HepG2 (cell line): ENCODE results near the gene KIAA1328. TPM values are rescaled to one million over a fixed set of nuclear protein-coding genes. Genes with fewer than 3 reads are reported as not detected.

Experiments
- ATAC-seq: fragments of 200-7000 bp; cut with Tn5 transposase; 3 replicates; pipeline ENCODE4 v1.9.1; 2020; ENCODE audit warnings: mild to moderate bottlenecking, moderate library complexity
- BruUV-seq: library from RNA; stranded (reverse); fragments of 400-500 nt; replicated peaks from 2 replicates; lab custom pipeline; 2021; lab: Mats Ljungman, UMichigan
- CTCF ChIA-PET: fragments of 300-600 bp; formaldehyde crosslinking; extraction: SDS; loops from one replicate; lab custom pipeline; 2021; ENCODE audit warnings: low total read pairs, inconsistent platforms, low intra/inter-chr PET ratio; lab: Yijun Ruan, JAX
- POLR2A ChIA-PET: fragments of 350-600 bp; sonication (Branson Sonifier 250); formaldehyde crosslinking; loops from one replicate; lab custom pipeline; 2020; ENCODE audit warnings: antibody characterized with exemption, inconsistent platforms; lab: Yijun Ruan, JAX
- DNase-seq: peaks from one replicate; pipeline ENCODE4 v3.0.0-alpha.2; 2015; ENCODE audit warnings: low spot score
- FAIRE-seq: peaks from 3 replicates; lab custom pipeline; 2011; peaks lifted over from hg19 to GRCh38; lab: Jason Lieb, UNC
- H2AFZ ChIP-seq: one replicate; pipeline ENCODE4 v1.6.1; 2011; ENCODE audit warnings: low read length, inconsistent platforms
- H3K27ac ChIP-seq: fragments of 300-600 bp; 3 replicates; pipeline ENCODE4 v1.8.0; 2011; ENCODE audit warnings: mixed run types, mild to moderate bottlenecking, mixed read lengths, low read length, inconsistent platforms; ENCODE audit not compliant: insufficient read depth; ENCODE audit errors: extremely low read length
- H3K27me3 ChIP-seq, 2 experiments: fragments of 200-600 bp in 1 of 2; 2 replicates in 1 of 2; 3 replicates in 1 of 2; pipeline versions ENCODE4 v1.6.0 to v1.8.0; 2011; ENCODE audit warnings: low read length in 2 of 2, mild to moderate bottlenecking in 2 of 2, moderate library complexity in 2 of 2, inconsistent platforms in 1 of 2; ENCODE audit not compliant: insufficient read depth in 2 of 2, control insufficient read depth in 1 of 2
- H3K36me3 ChIP-seq, 2 experiments: fragments of 200-600 bp in 1 of 2; replicated peaks in 1 of 2; 2 replicates in 1 of 2; 3 replicates in 1 of 2; pipeline versions ENCODE4 v1.5.1 to v1.8.0; 2011; ENCODE audit warnings: low read length in 2 of 2, inconsistent platforms in 1 of 2; ENCODE audit not compliant: insufficient read depth in 2 of 2, control insufficient read depth in 1 of 2
- H3K4me1 ChIP-seq: 2 replicates; pipeline ENCODE4 v1.5.1; 2012; ENCODE audit warnings: low read length, inconsistent platforms; ENCODE audit not compliant: insufficient read depth
- H3K4me2 ChIP-seq: 2 replicates; pipeline ENCODE4 v1.6.0; 2011; ENCODE audit warnings: low read depth, low read length, inconsistent platforms
- H3K4me3 ChIP-seq, 3 experiments: fragments of 200-600 bp in 1 of 3; sonication (generic), shearing (Covaris generic) in 1 of 3; replicated peaks in 1 of 3; 2 replicates each; pipeline ENCODE4 v1.5.1; 2011 to 2016; ENCODE audit warnings: low read length in 3 of 3, inconsistent platforms in 2 of 3, low read depth in 2 of 3, mild to moderate bottlenecking in 2 of 3, control low read depth in 1 of 3, mixed read lengths in 1 of 3; ENCODE audit not compliant: insufficient read depth in 1 of 3
- H3K79me2 ChIP-seq: one replicate; pipeline ENCODE4 v1.6.1; 2011; ENCODE audit warnings: low read length, inconsistent platforms; ENCODE audit not compliant: insufficient read depth
- H3K9ac ChIP-seq: 2 replicates; pipeline ENCODE4 v1.6.0; 2011; ENCODE audit warnings: mild to moderate bottlenecking, low read depth, low read length, inconsistent platforms; ENCODE audit not compliant: insufficient read depth
- H3K9me3 ChIP-seq: 2 replicates; pipeline ENCODE4 v1.5.1; 2012; ENCODE audit warnings: mild to moderate bottlenecking, low read length
- H4K20me1 ChIP-seq: 2 replicates; pipeline ENCODE4 v1.6.0; 2011; ENCODE audit warnings: inconsistent platforms, mild to moderate bottlenecking, low read length, moderate library complexity; ENCODE audit not compliant: insufficient read depth
- AKAP8 ChIP-seq: sonication (generic); formaldehyde crosslinking; IDR thresholded peaks from 2 replicates; pipeline ENCODE4 v1.5.1; 2020; ENCODE audit warnings: mild to moderate bottlenecking, missing genetic modification reagents
- ARNT ChIP-seq: fragments of 450-650 bp; IDR thresholded peaks from 2 replicates; pipeline ENCODE4 v1.6.1; 2017
- GPN1 ChIP-seq: sonication (generic); formaldehyde crosslinking; IDR thresholded peaks from 2 replicates; pipeline ENCODE4 v1.5.1; 2020; ENCODE audit warnings: missing genetic modification reagents, borderline replicate concordance
- HMGXB3 ChIP-seq: sonication (generic); formaldehyde crosslinking; IDR thresholded peaks from 2 replicates; pipeline ENCODE4 v1.4.0; 2020; ENCODE audit warnings: missing genetic modification reagents, borderline replicate concordance
- HNRNPLL ChIP-seq: fragments of 200-400 bp; formaldehyde crosslinking; IDR thresholded peaks from 2 replicates; pipeline ENCODE4 v1.6.1; 2017; ENCODE audit warnings: mild to moderate bottlenecking, low read depth, low read length; ENCODE audit not compliant: poor library complexity, severe bottlenecking
- HNRNPUL1 ChIP-seq: fragments of 200-400 bp; formaldehyde crosslinking; IDR thresholded peaks from 2 replicates; pipeline ENCODE4 v1.6.1; 2017; ENCODE audit warnings: low read depth, mild to moderate bottlenecking, low read length, moderate library complexity
- MAZ ChIP-seq, 2 experiments: sonication (generic) in 1 of 2; formaldehyde crosslinking in 1 of 2; IDR thresholded peaks; 2 replicates each; pipeline versions ENCODE4 v1.5.0 to v1.6.1; 2012 to 2020; ENCODE audit warnings: low read depth in 2 of 2, mild to moderate bottlenecking in 2 of 2, borderline replicate concordance in 1 of 2, improper control_type of control experiment in 1 of 2, low read length in 1 of 2, missing genetic modification reagents in 1 of 2, moderate library complexity in 1 of 2
- NCOA2 ChIP-seq: sonication (generic); formaldehyde crosslinking; IDR thresholded peaks from 2 replicates; pipeline ENCODE4 v1.8.0; 2022; ENCODE audit warnings: inconsistent platforms
- POLR2A ChIP-seq, 2 experiments: IDR thresholded peaks; 2 replicates each; pipeline ENCODE4 v1.6.1; 2011; ENCODE audit warnings: low read depth in 2 of 2, low read length in 2 of 2, mild to moderate bottlenecking in 1 of 2, moderate library complexity in 1 of 2; ENCODE audit not compliant: insufficient read depth in 1 of 2
- SAFB2 ChIP-seq: sonication (generic); formaldehyde crosslinking; IDR thresholded peaks from 2 replicates; pipeline ENCODE4 v1.5.1; 2020; ENCODE audit warnings: missing genetic modification reagents, low read depth, mild to moderate bottlenecking, borderline replicate concordance
- SALL1 ChIP-seq: sonication (generic); formaldehyde crosslinking; IDR thresholded peaks from 2 replicates; pipeline ENCODE4 v1.8.0; 2022; ENCODE audit warnings: mild to moderate bottlenecking, missing genetic modification reagents
- ZHX1 ChIP-seq: sonication (generic); formaldehyde crosslinking; IDR thresholded peaks from 2 replicates; pipeline ENCODE4 v1.8.1; 2022; ENCODE audit warnings: low read depth, mild to moderate bottlenecking, missing genetic modification reagents
- ZMYM3 ChIP-seq: sonication (generic); formaldehyde crosslinking; IDR thresholded peaks from 2 replicates; pipeline ENCODE4 v1.5.1; 2020; ENCODE audit warnings: mild to moderate bottlenecking, missing genetic modification reagents
- ZNF20 ChIP-seq: sonication (generic); formaldehyde crosslinking; IDR thresholded peaks from 2 replicates; pipeline ENCODE4 v1.4.0; 2020; ENCODE audit warnings: mild to moderate bottlenecking, moderate library complexity, missing genetic modification reagents
- WGBS: methylation state at CpG from one replicate; pipeline ENCODE4 v1.1.6; 2017; ENCODE audit warnings: low lambda C conversion rate; 5-methylcytosine and 5-hydroxymethylcytosine counted together
- in situ Hi-C: cut with HindIII; loops from 2 replicates; pipeline ENCODE4 v1.10.0; 2017; ENCODE audit warnings: low pct_unique_long_range_greater_than_20kb; ENCODE audit not compliant: extremely low pct_ligation_motif_present
- intact Hi-C: fragments of 100-400 bp; cut with micrococcal nuclease; formaldehyde crosslinking; loops from one replicate; pipeline ENCODE4 v1.10.0; 2022; ENCODE audit not compliant: unreplicated experiment
- polyA plus RNA-seq, 8 experiments: library from polyadenylated mRNA; depleted of rRNA in 3 of 8; stranded (reverse) in 7 of 8; unstranded in 1 of 8; fragments of >200 nt; fragmentation: Illumina TruSeq in 4 of 8; extraction: Trizol in 4 of 8; gene quantifications; 2 replicates each; pipeline versions ENCODE4 v1.2.1 to v1.2.3, GENCODE V29; 2011 to 2016; ENCODE audit warnings: low read depth in 4 of 8, missing spikeins in 1 of 8, mixed read lengths in 1 of 8; ENCODE audit not compliant: insufficient read depth in 1 of 8
- total RNA-seq, 5 experiments: library from RNA; depleted of rRNA; stranded (reverse); fragments of >200 nt; fragmentation: Illumina TruSeq; extraction: Trizol; gene quantifications; 2 replicates each; pipeline ENCODE4 v1.2.3, GENCODE V29; 2016; ENCODE audit warnings: low read depth in 1 of 5
- TF ChIP-seq, protein P1 (sequence below): sonication (generic); formaldehyde crosslinking; IDR thresholded peaks from 2 replicates; pipeline ENCODE4 v1.4.0; 2020; ENCODE audit warnings: missing genetic modification reagents

Gene KIAA1328
- total and polyA plus RNA-seq, 2 of the 13 experiments (the other 11 are each of a cell fraction or from before 2014, with no cell fraction given), result 4.1 to 6.0 TPM

GRCh38 chr18:36947820-36948348 is 119.0 kb downstream of the KIAA1328 start (continued):
- TF ChIP-seq, protein P1, sequence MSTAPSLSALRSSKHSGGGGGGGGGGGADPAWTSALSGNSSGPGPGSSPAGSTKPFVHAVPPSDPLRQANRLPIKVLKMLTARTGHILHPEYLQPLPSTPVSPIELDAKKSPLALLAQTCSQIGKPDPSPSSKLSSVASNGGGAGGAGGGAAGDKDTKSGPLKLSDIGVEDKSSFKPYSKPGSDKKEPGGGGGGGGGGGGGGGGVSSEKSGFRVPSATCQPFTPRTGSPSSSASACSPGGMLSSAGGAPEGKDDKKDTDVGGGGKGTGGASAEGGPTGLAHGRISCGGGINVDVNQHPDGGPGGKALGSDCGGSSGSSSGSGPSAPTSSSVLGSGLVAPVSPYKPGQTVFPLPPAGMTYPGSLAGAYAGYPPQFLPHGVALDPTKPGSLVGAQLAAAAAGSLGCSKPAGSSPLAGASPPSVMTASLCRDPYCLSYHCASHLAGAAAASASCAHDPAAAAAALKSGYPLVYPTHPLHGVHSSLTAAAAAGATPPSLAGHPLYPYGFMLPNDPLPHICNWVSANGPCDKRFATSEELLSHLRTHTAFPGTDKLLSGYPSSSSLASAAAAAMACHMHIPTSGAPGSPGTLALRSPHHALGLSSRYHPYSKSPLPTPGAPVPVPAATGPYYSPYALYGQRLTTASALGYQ (CRISPR knock-in tag), result no peak
- no peak for TF ChIP-seq HNRNPLL

DNA sequence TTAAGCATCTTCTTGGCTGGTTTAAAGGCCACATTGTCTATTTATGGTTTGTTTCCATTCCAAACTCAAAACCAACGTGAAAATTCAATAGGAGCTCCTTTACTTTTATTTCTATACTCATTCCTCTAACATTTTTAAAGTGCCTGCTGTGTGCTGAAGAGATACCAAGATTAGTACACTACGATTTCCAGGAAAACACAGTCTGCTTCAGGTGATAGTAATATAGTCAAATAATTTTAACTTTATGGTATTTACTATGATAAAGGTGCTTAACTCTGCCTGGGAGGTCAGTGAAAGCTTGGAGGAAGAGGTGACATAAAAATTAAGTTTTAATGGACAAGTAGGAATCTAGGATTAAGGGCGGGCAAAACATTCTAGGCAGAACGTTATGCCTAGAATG is 121.4 kb downstream of the KIAA1328 start:
- intact Hi-C loops, result no loop called here
- no peak for TF ChIP-seq HNRNPUL1
- no peak for TF ChIP-seq NCOA2 (CRISPR knock-in tag)
- no peak for TF ChIP-seq SALL1 (CRISPR knock-in tag)
- TF ChIP-seq ZMYM3 (CRISPR knock-in tag), result no peak
- no peak for TF ChIP-seq MAZ (IDR thresholded peaks at IDR 0.05; ENCODE audit: borderline replicate concordance, low read depth, low read length)
- no peak for TF ChIP-seq MAZ (CRISPR knock-in tag; IDR thresholded peaks at IDR 0.05; ENCODE audit: low read depth)
- no peak for TF ChIP-seq ZNF20 (CRISPR knock-in tag)
- TF ChIP-seq SAFB2 (CRISPR knock-in tag), result no peak
- no peak for TF ChIP-seq ARNT
- TF ChIP-seq ZHX1, result no peak
- TF ChIP-seq AKAP8 (CRISPR knock-in tag), result no peak
- no peak for TF ChIP-seq GPN1 (CRISPR knock-in tag)
- TF ChIP-seq POLR2A (IDR thresholded peaks at IDR 0.05; ENCODE audit: insufficient read depth in 1 of 2, low read depth in 2 of 2, low read length in 2 of 2), result no peak
- no peak for TF ChIP-seq HMGXB3

More for the DNA sequence above, 121.4 kb downstream of the KIAA1328 start:
- Histone ChIP-seq H2AFZ (no peak overlapping the region), H3K4me2 (no peak overlapping the region), H3K9me3 (no peaks in the 10 kb centered on the region), H3K79me2 (no peaks in the 10 kb centered on the region), H4K20me1 (no peaks in the 10 kb centered on the region), H3K9ac (no peak overlapping the region), H3K4me3 (no peak overlapping the region), H3K27me3 (no peaks in the 10 kb centered on the region), H3K27ac (no peak overlapping the region), H3K4me1 (no peaks in the 10 kb centered on the region), H3K36me3 (no peaks in the 10 kb centered on the region)
- FAIRE-seq (no peak), ATAC-seq (no peak), DNase-seq (no peak)
- BruUV-seq, result no TSS peak
- WGBS, result 54% methylated on average over 4 of the region's 4 CpGs
- in situ Hi-C loops, result no loop called here
- ChIA-PET POLR2A (no interaction called here), CTCF (no interaction called here)
